ENCODE data around the gene KAT8.

KAT8 gene

DNA sequence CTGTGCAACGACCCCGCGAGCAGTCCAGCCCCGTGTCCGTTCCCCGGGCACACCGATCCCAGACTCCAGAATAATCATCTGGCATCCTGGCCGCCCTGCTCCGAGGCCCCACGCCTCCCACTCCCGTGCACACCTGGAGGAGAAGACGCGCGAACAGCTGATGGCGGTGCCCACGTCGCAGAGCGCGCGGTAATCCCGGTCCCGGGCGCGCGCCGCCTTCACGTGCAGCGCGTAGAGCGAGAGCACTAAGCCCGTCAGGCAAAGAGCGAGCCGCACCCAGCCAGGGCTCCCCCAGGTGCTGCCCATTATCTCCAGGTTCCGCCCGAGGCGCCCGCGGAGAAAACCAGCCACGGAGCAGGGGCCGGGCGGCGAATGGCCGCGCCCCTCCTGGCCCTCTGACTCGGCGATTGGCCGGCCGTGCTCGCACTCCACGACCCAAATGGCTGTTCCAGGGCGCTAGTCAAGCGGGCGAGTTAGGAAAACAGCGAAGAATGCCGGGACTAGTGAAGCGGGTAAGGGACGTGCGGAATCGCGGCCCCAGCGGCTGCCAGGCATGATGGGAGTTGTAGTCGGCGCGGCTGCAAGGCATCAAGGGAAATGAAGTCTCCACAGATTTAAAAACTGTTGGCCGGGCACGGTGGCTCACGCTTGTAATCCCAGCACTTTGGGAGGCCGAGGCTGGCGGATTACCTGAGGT, 22.9 kb upstream of the KAT8 start, which contains the start of gene VKORC1 (continued):
- TF ChIP-seq, protein P1, sequence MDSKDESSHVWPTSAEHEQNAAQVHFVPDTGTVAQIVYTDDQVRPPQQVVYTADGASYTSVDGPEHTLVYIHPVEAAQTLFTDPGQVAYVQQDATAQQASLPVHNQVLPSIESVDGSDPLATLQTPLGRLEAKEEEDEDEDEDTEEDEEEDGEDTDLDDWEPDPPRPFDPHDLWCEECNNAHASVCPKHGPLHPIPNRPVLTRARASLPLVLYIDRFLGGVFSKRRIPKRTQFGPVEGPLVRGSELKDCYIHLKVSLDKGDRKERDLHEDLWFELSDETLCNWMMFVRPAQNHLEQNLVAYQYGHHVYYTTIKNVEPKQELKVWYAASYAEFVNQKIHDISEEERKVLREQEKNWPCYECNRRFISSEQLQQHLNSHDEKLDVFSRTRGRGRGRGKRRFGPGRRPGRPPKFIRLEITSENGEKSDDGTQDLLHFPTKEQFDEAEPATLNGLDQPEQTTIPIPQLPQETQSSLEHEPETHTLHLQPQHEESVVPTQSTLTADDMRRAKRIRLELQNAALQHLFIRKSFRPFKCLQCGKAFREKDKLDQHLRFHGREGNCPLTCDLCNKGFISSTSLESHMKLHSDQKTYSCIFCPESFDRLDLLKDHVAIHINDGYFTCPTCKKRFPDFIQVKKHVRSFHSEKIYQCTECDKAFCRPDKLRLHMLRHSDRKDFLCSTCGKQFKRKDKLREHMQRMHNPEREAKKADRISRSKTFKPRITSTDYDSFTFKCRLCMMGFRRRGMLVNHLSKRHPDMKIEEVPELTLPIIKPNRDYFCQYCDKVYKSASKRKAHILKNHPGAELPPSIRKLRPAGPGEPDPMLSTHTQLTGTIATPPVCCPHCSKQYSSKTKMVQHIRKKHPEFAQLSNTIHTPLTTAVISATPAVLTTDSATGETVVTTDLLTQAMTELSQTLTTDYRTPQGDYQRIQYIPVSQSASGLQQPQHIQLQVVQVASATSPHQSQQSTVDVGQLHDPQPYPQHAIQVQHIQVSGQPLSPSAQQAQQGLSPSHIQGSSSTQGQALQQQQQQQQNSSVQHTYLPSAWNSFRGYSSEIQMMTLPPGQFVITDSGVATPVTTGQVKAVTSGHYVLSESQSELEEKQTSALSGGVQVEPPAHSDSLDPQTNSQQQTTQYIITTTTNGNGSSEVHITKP (tag by site-specific recombination; IDR thresholded peaks at IDR 0.05) = peak; percentile 67
- TF ChIP-seq GLI2 (tag by site-specific recombination; IDR thresholded peaks at IDR 0.05; ENCODE audit: borderline replicate concordance, low read depth) (no peak), KLF16 (tag by site-specific recombination; IDR thresholded peaks at IDR 0.05) (no peak; the same call in none of the 2 replicates), ZNF624 (tag by site-specific recombination; IDR thresholded peaks at IDR 0.05) (no peak), ZNF707 (tag by site-specific recombination; IDR thresholded peaks at IDR 0.05) (no peak), ZNF266 (tag by site-specific recombination; IDR thresholded peaks at IDR 0.05; ENCODE audit: low read depth) (no peak), OVOL3 (tag by site-specific recombination; IDR thresholded peaks at IDR 0.05) (no peak), ZBTB8A (tag by site-specific recombination; IDR thresholded peaks at IDR 0.05) (peak; percentile 99), ZNF548 (tag by site-specific recombination; IDR thresholded peaks at IDR 0.05) (no peak), ZNF423 (tag by site-specific recombination; IDR thresholded peaks at IDR 0.05) (peak; percentile 89), ZNF48 (tag by site-specific recombination; IDR thresholded peaks at IDR 0.05) (no peak), ZBTB17 (tag by site-specific recombination; IDR thresholded peaks at IDR 0.05) (peak; percentile 93), KLF8 (tag by site-specific recombination; IDR thresholded peaks at IDR 0.05) (peak; percentile 60; the same call in 1 of the 2 replicates), ZNF416 (tag by site-specific recombination; IDR thresholded peaks at IDR 0.05) (no peak), ZNF560 (tag by site-specific recombination; IDR thresholded peaks at IDR 0.05; ENCODE audit: borderline replicate concordance) (no peak)
- TF ChIP-seq, protein P2, sequence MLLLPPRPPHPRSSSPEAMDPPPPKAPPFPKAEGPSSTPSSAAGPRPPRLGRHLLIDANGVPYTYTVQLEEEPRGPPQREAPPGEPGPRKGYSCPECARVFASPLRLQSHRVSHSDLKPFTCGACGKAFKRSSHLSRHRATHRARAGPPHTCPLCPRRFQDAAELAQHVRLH (tag by site-specific recombination; IDR thresholded peaks at IDR 0.05) = no peak
- TF ChIP-seq, protein P3, sequence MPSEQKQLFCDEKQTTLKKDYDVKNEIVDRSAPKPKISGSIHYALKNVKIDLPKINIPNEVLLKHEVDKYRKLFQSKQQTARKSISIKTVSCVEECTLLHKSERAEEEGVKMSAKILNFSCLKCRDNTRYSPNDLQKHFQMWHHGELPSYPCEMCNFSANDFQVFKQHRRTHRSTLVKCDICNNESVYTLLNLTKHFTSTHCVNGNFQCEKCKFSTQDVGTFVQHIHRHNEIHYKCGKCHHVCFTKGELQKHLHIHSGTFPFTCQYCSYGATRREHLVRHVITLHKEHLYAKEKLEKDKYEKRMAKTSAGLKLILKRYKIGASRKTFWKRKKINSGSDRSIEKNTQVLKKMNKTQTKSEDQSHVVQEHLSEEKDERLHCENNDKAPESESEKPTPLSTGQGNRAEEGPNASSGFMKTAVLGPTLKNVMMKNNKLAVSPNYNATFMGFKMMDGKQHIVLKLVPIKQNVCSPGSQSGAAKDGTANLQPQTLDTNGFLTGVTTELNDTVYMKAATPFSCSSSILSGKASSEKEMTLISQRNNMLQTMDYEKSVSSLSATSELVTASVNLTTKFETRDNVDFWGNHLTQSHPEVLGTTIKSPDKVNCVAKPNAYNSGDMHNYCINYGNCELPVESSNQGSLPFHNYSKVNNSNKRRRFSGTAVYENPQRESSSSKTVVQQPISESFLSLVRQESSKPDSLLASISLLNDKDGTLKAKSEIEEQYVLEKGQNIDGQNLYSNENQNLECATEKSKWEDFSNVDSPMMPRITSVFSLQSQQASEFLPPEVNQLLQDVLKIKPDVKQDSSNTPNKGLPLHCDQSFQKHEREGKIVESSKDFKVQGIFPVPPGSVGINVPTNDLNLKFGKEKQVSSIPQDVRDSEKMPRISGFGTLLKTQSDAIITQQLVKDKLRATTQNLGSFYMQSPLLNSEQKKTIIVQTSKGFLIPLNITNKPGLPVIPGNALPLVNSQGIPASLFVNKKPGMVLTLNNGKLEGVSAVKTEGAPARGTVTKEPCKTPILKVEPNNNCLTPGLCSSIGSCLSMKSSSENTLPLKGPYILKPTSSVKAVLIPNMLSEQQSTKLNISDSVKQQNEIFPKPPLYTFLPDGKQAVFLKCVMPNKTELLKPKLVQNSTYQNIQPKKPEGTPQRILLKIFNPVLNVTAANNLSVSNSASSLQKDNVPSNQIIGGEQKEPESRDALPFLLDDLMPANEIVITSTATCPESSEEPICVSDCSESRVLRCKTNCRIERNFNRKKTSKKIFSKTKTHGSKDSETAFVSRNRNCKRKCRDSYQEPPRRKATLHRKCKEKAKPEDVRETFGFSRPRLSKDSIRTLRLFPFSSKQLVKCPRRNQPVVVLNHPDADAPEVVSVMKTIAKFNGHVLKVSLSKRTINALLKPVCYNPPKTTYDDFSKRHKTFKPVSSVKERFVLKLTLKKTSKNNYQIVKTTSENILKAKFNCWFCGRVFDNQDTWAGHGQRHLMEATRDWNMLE (tag by site-specific recombination; conservative IDR thresholded peaks at IDR 0.05; ENCODE audit: low read depth) = no peak
- TF ChIP-seq, protein P4, sequence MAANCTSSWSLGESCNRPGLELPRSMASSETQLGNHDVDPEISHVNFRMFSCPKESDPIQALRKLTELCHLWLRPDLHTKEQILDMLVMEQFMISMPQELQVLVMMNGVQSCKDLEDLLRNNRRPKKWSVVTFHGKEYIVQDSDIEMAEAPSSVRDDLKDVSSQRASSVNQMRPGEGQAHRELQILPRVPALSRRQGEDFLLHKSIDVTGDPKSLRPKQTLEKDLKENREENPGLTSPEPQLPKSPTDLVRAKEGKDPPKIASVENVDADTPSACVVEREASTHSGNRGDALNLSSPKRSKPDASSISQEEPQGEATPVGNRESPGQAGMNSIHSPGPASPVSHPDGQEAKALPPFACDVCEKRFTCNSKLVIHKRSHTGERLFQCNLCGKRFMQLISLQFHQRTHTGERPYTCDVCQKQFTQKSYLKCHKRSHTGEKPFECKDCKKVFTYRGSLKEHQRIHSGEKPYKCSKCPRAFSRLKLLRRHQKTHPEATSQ (tag by site-specific recombination; IDR thresholded peaks at IDR 0.05) = no peak
- TF ChIP-seq, protein P5, sequence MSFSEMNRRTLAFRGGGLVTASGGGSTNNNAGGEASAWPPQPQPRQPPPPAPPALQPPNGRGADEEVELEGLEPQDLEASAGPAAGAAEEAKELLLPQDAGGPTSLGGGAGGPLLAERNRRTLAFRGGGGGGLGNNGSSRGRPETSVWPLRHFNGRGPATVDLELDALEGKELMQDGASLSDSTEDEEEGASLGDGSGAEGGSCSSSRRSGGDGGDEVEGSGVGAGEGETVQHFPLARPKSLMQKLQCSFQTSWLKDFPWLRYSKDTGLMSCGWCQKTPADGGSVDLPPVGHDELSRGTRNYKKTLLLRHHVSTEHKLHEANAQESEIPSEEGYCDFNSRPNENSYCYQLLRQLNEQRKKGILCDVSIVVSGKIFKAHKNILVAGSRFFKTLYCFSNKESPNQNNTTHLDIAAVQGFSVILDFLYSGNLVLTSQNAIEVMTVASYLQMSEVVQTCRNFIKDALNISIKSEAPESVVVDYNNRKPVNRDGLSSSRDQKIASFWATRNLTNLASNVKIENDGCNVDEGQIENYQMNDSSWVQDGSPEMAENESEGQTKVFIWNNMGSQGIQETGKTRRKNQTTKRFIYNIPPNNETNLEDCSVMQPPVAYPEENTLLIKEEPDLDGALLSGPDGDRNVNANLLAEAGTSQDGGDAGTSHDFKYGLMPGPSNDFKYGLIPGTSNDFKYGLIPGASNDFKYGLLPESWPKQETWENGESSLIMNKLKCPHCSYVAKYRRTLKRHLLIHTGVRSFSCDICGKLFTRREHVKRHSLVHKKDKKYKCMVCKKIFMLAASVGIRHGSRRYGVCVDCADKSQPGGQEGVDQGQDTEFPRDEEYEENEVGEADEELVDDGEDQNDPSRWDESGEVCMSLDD (tag by site-specific recombination; IDR thresholded peaks at IDR 0.05) = 0 out of 2 replicates have a peak, but pooled peaks have one; percentile 41
- TF ChIP-seq, protein P6, sequence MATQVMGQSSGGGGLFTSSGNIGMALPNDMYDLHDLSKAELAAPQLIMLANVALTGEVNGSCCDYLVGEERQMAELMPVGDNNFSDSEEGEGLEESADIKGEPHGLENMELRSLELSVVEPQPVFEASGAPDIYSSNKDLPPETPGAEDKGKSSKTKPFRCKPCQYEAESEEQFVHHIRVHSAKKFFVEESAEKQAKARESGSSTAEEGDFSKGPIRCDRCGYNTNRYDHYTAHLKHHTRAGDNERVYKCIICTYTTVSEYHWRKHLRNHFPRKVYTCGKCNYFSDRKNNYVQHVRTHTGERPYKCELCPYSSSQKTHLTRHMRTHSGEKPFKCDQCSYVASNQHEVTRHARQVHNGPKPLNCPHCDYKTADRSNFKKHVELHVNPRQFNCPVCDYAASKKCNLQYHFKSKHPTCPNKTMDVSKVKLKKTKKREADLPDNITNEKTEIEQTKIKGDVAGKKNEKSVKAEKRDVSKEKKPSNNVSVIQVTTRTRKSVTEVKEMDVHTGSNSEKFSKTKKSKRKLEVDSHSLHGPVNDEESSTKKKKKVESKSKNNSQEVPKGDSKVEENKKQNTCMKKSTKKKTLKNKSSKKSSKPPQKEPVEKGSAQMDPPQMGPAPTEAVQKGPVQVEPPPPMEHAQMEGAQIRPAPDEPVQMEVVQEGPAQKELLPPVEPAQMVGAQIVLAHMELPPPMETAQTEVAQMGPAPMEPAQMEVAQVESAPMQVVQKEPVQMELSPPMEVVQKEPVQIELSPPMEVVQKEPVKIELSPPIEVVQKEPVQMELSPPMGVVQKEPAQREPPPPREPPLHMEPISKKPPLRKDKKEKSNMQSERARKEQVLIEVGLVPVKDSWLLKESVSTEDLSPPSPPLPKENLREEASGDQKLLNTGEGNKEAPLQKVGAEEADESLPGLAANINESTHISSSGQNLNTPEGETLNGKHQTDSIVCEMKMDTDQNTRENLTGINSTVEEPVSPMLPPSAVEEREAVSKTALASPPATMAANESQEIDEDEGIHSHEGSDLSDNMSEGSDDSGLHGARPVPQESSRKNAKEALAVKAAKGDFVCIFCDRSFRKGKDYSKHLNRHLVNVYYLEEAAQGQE (tag by site-specific recombination; IDR thresholded peaks at IDR 0.05) = peak; percentile 34; the same call in 1 of the 2 replicates
- TF ChIP-seq, protein P7, sequence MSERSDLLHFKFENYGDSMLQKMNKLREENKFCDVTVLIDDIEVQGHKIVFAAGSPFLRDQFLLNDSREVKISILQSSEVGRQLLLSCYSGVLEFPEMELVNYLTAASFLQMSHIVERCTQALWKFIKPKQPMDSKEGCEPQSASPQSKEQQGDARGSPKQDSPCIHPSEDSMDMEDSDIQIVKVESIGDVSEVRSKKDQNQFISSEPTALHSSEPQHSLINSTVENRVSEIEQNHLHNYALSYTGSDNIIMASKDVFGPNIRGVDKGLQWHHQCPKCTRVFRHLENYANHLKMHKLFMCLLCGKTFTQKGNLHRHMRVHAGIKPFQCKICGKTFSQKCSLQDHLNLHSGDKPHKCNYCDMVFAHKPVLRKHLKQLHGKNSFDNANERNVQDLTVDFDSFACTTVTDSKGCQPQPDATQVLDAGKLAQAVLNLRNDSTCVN (tag by site-specific recombination; optimal IDR thresholded peaks at IDR 0.05) = peak; percentile 99

All from HEK293 (cell line).